ENCODE measurements around the gene PHETA1. TPM values are rescaled to one million over a fixed set of nuclear protein-coding genes. Genes with fewer than 3 reads are reported as not detected.
"Not testable (repeated sequence)": the region's sequence is repeated elsewhere in the genome, so short reads cannot be mapped to it uniquely, and the experiment has no call there.

Gene PHETA1
- total and polyA plus RNA-seq, 2 experiments from 2014 or later: 13.8 to 28.6 TPM

DNA sequence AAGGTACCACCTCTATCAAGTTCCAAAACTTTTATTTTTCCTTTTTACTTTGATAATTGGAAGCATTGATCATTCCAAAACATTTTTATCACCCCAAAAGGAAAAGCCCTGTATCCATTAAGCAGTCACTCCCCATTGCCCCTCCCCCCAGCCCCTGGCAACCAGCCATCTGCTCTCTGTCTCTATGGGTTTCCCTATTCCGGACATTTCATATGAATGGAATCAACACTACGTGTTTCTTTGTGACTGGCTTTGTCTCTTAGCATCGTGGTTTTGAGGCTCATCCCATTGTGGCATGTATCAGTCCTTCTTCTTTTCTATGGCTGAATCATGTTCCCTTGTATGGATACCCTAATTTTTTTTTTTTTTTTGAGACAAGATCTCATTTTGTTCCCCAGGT, 18.0 kb upstream of the PHETA1 start:
- Histone ChIP-seq H3K9me3 (ENCODE audit: low read depth) (no peaks in the 10 kb centered on the region), H3K27me3 (no peaks in the 10 kb centered on the region), H3K27ac (no peak overlapping the region), H3K36me3 (no peaks in the 10 kb centered on the region), H3K4me3 (no peak overlapping the region), H3K4me1 (ENCODE audit: low read depth) (no peaks in the 10 kb centered on the region)
- TF ChIP-seq CTCF (IDR thresholded peaks at IDR 0.05; ENCODE audit: low read depth, low read length): no peak
- DNase-seq (ENCODE audit: low read depth in 1 of 2, low spot score in 1 of 2): no peak

DNA sequence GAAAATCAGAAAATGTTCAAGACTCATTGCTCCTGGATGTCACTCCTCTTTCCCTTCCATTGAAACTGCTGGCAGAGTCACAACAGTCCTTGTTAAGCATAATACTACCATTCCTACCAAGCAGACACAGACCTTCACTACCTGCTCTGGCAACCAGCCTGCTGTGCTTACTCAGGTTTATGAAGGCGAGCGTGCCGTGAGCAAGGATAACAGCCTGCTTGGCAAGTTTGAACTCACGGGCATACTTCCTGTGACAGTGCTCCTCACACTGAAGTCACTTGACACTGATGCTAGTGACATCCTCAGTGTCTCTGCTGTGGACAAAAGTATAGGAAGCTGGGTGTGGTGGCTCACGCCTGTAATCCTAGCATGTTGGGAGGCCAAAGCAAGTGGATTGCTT, 15.7 kb upstream of the PHETA1 start:
- no peak for TF ChIP-seq CTCF (IDR thresholded peaks at IDR 0.05; ENCODE audit: low read depth, low read length)
- no peaks in the 10 kb centered on the region for H3K9me3 ChIP-seq (ENCODE audit: low read depth)
- no peak overlapping the region for H3K4me3 ChIP-seq
- no peaks in the 10 kb centered on the region for H3K4me1 ChIP-seq (ENCODE audit: low read depth)
- no peaks in the 10 kb centered on the region for H3K27me3 ChIP-seq
- DNase-seq (ENCODE audit: low read depth in 1 of 2, low spot score in 1 of 2): no peak
- H3K36me3 ChIP-seq: no peaks in the 10 kb centered on the region
- no peak overlapping the region for H3K27ac ChIP-seq

DNA sequence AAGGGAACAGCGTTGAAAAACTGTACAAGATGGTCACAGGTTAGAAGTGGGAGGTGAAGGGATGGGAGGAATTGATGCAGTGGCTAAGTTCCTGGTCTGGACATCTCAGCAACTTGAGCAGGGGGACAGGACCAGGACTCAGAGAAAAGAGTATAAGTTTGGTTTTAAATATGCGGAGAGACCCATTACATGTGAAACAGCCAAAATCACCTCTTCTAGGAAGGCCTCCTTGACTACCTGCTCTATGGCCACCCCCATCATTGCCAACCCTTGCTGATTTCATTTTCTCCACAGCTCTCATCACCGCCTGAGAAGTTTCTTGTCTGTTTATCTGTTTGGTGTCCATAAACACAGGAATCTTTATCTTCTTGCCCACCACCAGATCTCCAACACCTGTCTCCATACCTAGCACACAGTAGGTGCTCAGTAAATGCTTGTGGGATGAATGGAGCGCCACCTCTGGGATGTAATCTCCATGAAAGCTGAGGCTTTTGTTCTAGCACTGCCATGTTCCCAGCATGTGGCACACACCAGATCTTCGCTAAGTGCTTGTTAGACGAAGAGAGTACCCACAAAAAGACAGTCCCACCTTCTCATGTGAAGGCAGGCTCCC, 11.2 kb upstream of the PHETA1 start:
- H3K27ac ChIP-seq: no peak overlapping the region
- no peaks in the 10 kb centered on the region for H3K9me3 ChIP-seq (ENCODE audit: low read depth)
- H3K4me3 ChIP-seq: no peak overlapping the region
- no peaks in the 10 kb centered on the region for H3K36me3 ChIP-seq
- no peaks in the 10 kb centered on the region for H3K4me1 ChIP-seq (ENCODE audit: low read depth)
- DNase-seq (ENCODE audit: low read depth in 1 of 2, low spot score in 1 of 2): no peak
- H3K27me3 ChIP-seq: no peaks in the 10 kb centered on the region
- TF ChIP-seq CTCF (IDR thresholded peaks at IDR 0.05; ENCODE audit: low read depth, low read length): no peak

GRCh38 chr12:111377440-111377839, 8.5 kb upstream of the PHETA1 start:
- Histone ChIP-seq H3K27me3 (no peaks in the 10 kb centered on the region), H3K9me3 (ENCODE audit: low read depth) (no peaks in the 10 kb centered on the region), H3K4me3 (no peak overlapping the region), H3K4me1 (ENCODE audit: low read depth) (no peaks in the 10 kb centered on the region), H3K36me3 (no peaks in the 10 kb centered on the region), H3K27ac (no peak overlapping the region)
- no peak for TF ChIP-seq CTCF (IDR thresholded peaks at IDR 0.05; ENCODE audit: low read depth, low read length)
- no peak for DNase-seq (ENCODE audit: low read depth in 1 of 2, low spot score in 1 of 2)

DNA sequence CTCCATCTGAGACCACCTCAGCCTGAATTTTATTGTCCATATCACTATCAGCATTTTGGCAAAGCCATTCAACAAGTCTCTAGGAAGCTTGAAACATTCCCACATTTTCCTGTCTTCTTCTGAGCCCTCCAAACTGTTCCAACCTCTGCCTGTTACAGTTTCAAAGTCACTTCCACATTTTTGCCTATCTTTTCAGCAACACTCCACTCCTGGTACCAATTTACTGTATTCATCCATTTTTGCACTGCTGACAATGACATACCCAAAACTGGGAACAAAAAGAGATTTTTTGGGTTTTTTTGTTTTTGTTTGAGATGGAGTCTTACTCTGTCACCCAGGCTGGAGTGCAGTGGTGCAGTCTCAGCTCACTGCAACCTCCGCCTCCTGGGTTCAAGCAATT, 4.3 kb upstream of the PHETA1 start:
- H3K36me3 ChIP-seq: not testable (repeated sequence)

GRCh38 chr12:111369496-111370220, 763 bp upstream of the PHETA1 start:
- Histone ChIP-seq H3K4me1 (ENCODE audit: low read depth) (no peaks in the 10 kb centered on the region), H3K27me3 (no peaks in the 10 kb centered on the region), H3K27ac (no peak overlapping the region), H3K4me3 (peak overlapping the region; percentile 93), H3K36me3 (no peaks in the 10 kb centered on the region), H3K9me3 (ENCODE audit: low read depth) (no peaks in the 10 kb centered on the region)
- DNase-seq (ENCODE audit: low read depth in 1 of 2, low spot score in 1 of 2): no peak
- TF ChIP-seq CTCF (IDR thresholded peaks at IDR 0.05; ENCODE audit: low read depth, low read length): no peak

More for the DNA sequence above, 4.3 kb upstream of the PHETA1 start:
- not testable (repeated sequence) for H3K27me3 ChIP-seq; DNase-seq (ENCODE audit: low read depth in 1 of 2, low spot score in 1 of 2); H3K4me1 ChIP-seq (ENCODE audit: low read depth); H3K9me3 ChIP-seq (ENCODE audit: low read depth); H3K4me3 ChIP-seq; H3K27ac ChIP-seq
